ENCODE results near the gene IL17F.

Gene IL17F

DNA sequence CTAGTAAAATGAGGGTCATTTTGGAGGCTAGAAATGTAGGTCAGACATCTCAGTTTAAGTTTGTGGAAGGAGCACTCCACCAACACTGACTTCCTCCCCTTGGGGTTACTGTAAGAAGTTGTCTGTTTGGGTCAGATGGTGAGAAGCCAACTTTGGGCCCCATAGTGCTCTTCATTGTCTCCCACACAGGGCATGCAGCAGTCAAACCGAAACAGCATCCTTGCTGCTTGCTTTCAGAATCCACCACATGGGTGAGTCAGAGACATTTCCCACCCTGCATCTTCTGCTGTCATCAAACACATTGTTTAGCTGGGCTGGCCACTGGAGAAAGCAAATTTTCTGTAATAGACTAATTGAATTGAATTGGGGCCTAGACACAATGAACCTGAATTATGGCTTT, 16.8 kb downstream of the IL17F start:
- Histone ChIP-seq H3K4me2 (ENCODE audit: low read depth, low read length, poor library complexity, severe bottlenecking) (no peak overlapping the region), H3K27ac (ENCODE audit: low read depth, low read length) (no peak overlapping the region)

DNA sequence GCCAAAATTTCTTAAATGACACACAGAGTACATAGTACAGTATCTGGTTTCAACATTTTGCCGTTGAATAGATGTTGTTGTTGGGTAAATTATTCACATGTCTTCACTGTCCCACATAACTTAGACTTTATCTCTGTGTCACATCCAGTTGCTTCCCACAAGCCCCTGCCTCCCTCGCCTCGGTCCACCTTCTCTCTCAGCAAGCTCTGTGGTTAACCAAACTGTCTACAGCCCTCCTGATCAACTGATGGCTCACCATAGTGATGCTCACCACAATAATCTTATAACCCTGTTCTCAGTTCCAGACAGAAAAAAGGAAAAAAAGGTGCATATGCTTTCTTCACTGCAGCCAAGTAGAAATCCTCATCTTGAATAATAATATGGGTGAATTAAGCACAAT, 23.0 kb downstream of the IL17F start:
- Histone ChIP-seq H3K9me3 (ENCODE audit: insufficient read depth, low read length) (no peaks in the 10 kb centered on the region), H3F3A (ENCODE audit: insufficient read depth) (no peaks in the 10 kb centered on the region), H3K79me2 (ENCODE audit: insufficient read depth, low read length) (no peaks in the 10 kb centered on the region), H3K4me3 (ENCODE audit: insufficient read depth, low read length, poor library complexity, severe bottlenecking) (no peak overlapping the region), H4K20me1 (ENCODE audit: low read depth, low read length) (no peaks in the 10 kb centered on the region), H3K27ac (ENCODE audit: low read depth, low read length) (no peak overlapping the region), H3K9me2 (replicated peaks; ENCODE audit: insufficient read depth, low read length) (no peaks in the 10 kb centered on the region), H2AFZ (ENCODE audit: low read depth, low read length, severe bottlenecking) (no peak overlapping the region), H3K4me2 (ENCODE audit: low read depth, low read length, poor library complexity, severe bottlenecking) (no peak overlapping the region), H3K27me3 (ENCODE audit: low read length) (no peaks in the 10 kb centered on the region), H3K36me3 (ENCODE audit: low read length) (no peaks in the 10 kb centered on the region), H3K9ac (ENCODE audit: low read length) (no peak overlapping the region)
- no peak for TF ChIP-seq EZH2phosphoT487 (conservative IDR thresholded peaks at IDR 0.05; ENCODE audit: low read length)

More for the DNA sequence above, 16.8 kb downstream of the IL17F start:
- H3K9me3 ChIP-seq (ENCODE audit: insufficient read depth, low read length): no peaks in the 10 kb centered on the region
- no peaks in the 10 kb centered on the region for H3K79me2 ChIP-seq (ENCODE audit: insufficient read depth, low read length)
- H3K4me3 ChIP-seq (ENCODE audit: insufficient read depth, low read length, poor library complexity, severe bottlenecking): no peak overlapping the region
- TF ChIP-seq EZH2phosphoT487 (conservative IDR thresholded peaks at IDR 0.05; ENCODE audit: low read length): no peak
- TF ChIP-seq, protein P1, sequence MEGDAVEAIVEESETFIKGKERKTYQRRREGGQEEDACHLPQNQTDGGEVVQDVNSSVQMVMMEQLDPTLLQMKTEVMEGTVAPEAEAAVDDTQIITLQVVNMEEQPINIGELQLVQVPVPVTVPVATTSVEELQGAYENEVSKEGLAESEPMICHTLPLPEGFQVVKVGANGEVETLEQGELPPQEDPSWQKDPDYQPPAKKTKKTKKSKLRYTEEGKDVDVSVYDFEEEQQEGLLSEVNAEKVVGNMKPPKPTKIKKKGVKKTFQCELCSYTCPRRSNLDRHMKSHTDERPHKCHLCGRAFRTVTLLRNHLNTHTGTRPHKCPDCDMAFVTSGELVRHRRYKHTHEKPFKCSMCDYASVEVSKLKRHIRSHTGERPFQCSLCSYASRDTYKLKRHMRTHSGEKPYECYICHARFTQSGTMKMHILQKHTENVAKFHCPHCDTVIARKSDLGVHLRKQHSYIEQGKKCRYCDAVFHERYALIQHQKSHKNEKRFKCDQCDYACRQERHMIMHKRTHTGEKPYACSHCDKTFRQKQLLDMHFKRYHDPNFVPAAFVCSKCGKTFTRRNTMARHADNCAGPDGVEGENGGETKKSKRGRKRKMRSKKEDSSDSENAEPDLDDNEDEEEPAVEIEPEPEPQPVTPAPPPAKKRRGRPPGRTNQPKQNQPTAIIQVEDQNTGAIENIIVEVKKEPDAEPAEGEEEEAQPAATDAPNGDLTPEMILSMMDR (IDR thresholded peaks at IDR 0.05; ENCODE audit: insufficient read depth, low read length, poor library complexity, severe bottlenecking): no peak
- H3K9ac ChIP-seq (ENCODE audit: low read length): no peak overlapping the region
- H3K36me3 ChIP-seq (ENCODE audit: low read length): no peaks in the 10 kb centered on the region
- H2AFZ ChIP-seq (ENCODE audit: low read depth, low read length, severe bottlenecking): no peak overlapping the region
- no peaks in the 10 kb centered on the region for H4K20me1 ChIP-seq (ENCODE audit: low read depth, low read length)
- no peaks in the 10 kb centered on the region for H3K27me3 ChIP-seq (ENCODE audit: low read length)
- H3K9me2 ChIP-seq (replicated peaks; ENCODE audit: insufficient read depth, low read length): no peaks in the 10 kb centered on the region
- no peaks in the 10 kb centered on the region for H3F3A ChIP-seq (ENCODE audit: insufficient read depth)

DNA sequence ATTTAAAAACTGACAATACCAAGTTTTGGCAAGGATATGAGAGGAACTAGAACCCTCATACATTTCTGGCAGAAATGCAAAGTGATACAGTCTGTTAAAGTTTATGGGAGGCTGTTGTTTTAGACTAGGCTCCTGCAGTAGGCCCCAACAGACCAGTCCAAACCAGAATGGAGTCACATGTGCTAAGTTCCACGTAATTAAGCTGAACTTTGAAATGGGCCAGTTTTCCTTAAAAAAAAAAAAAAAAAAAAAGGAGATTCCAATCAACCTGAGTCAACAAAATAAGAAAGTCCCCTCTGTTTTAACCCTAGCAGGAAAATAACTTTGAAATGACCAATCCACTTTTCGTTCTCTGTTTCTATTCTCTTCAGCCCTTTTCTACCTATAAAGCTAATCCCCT, 26.5 kb downstream of the IL17F start:
- no peak overlapping the region for H2AFZ ChIP-seq (ENCODE audit: low read depth, low read length, severe bottlenecking)
- no peaks in the 10 kb centered on the region for H3K9me3 ChIP-seq (ENCODE audit: insufficient read depth, low read length)
- H3K4me2 ChIP-seq (ENCODE audit: low read depth, low read length, poor library complexity, severe bottlenecking): no peak overlapping the region
- no peak overlapping the region for H3K27ac ChIP-seq (ENCODE audit: low read depth, low read length)
- no peak overlapping the region for H3K4me3 ChIP-seq (ENCODE audit: insufficient read depth, low read length, poor library complexity, severe bottlenecking)
- no peaks in the 10 kb centered on the region for H3F3A ChIP-seq (ENCODE audit: insufficient read depth)
- no peaks in the 10 kb centered on the region for H3K36me3 ChIP-seq (ENCODE audit: low read length)
- no peak for TF ChIP-seq EZH2phosphoT487 (conservative IDR thresholded peaks at IDR 0.05; ENCODE audit: low read length)
- TF ChIP-seq, protein P1 (IDR thresholded peaks at IDR 0.05; ENCODE audit: insufficient read depth, low read length, poor library complexity, severe bottlenecking): no peak
- H3K9me2 ChIP-seq (replicated peaks; ENCODE audit: insufficient read depth, low read length): no peaks in the 10 kb centered on the region
- no peaks in the 10 kb centered on the region for H4K20me1 ChIP-seq (ENCODE audit: low read depth, low read length)
- no peak overlapping the region for H3K9ac ChIP-seq (ENCODE audit: low read length)
- peaks cover 4% of the 10 kb centered on the region; the same call in 1 of the 2 replicates for H3K27me3 ChIP-seq (ENCODE audit: low read length)
- no peaks in the 10 kb centered on the region for H3K79me2 ChIP-seq (ENCODE audit: insufficient read depth, low read length)

DNA sequence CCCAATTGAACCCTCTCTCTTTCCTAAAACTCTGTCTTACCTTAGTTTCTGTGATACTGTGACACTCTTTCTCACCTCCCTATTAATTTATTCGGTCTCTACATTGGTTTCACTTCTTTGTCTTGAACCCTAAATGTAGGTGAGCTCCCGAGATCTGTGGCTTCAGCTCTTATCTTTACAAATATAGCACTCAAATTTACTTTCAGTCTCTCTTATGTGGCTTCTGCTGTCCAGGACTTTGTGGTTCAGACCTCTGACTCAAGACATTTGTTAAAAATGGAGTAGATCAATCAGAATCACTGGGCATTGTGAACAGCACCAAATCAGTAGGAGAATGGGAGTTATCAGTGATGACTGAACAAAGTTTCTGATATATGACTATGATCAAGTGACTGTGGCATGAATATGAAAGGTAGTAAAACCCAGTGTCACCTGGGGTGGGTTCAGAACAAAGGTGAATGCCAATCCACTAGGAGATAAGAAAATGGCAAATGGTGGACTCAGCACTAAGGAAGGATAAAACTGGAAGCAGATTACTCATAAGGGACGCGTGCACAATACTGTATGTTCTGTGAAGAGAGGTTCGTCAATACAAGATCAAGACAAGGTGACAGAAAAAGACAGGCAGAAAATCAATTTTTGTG, 27.2 kb downstream of the IL17F start:
- H3K36me3 ChIP-seq (ENCODE audit: low read length): no peaks in the 10 kb centered on the region
- no peaks in the 10 kb centered on the region for H3K9me3 ChIP-seq (ENCODE audit: insufficient read depth, low read length)
- no peaks in the 10 kb centered on the region for H3F3A ChIP-seq (ENCODE audit: insufficient read depth)
- no peak overlapping the region for H3K4me3 ChIP-seq (ENCODE audit: insufficient read depth, low read length, poor library complexity, severe bottlenecking)
- no peaks in the 10 kb centered on the region for H3K9me2 ChIP-seq (replicated peaks; ENCODE audit: insufficient read depth, low read length)
- H3K9ac ChIP-seq (ENCODE audit: low read length): no peak overlapping the region
- no peaks in the 10 kb centered on the region for H3K79me2 ChIP-seq (ENCODE audit: insufficient read depth, low read length)
- no peak overlapping the region for H3K4me2 ChIP-seq (ENCODE audit: low read depth, low read length, poor library complexity, severe bottlenecking)
- TF ChIP-seq, protein P1 (IDR thresholded peaks at IDR 0.05; ENCODE audit: insufficient read depth, low read length, poor library complexity, severe bottlenecking): no peak
- no peak for TF ChIP-seq EZH2phosphoT487 (conservative IDR thresholded peaks at IDR 0.05; ENCODE audit: low read length)
- H3K27ac ChIP-seq (ENCODE audit: low read depth, low read length): no peak overlapping the region
- peaks cover 4% of the 10 kb centered on the region; the same call in 1 of the 2 replicates for H3K27me3 ChIP-seq (ENCODE audit: low read length)
- H4K20me1 ChIP-seq (ENCODE audit: low read depth, low read length): no peaks in the 10 kb centered on the region
- no peak overlapping the region for H2AFZ ChIP-seq (ENCODE audit: low read depth, low read length, severe bottlenecking)

Measured in SU-DHL-6 (cell line).